HEK293 (cell line): ENCODE results near the gene MEF2C.

Source experiments
- CTCF ChIA-PET: fragments of 350-600 bp; formaldehyde crosslinking; extraction: SDS; loops from one replicate; lab custom pipeline; 2021; ENCODE audit warnings: antibody characterized with exemption; lab: Yijun Ruan, JAX
- POLR2A ChIA-PET: fragments of 300-600 bp; formaldehyde crosslinking; extraction: SDS; loops from one replicate; lab custom pipeline; 2020; ENCODE audit warnings: antibody characterized with exemption, inconsistent platforms; lab: Yijun Ruan, JAX
- H3K27ac ChIP-seq: fragments of 200-500 bp; sonication (Bioruptor generic); 2 replicates; pipeline ENCODE4 v1.5.1; 2014; ENCODE audit warnings: low read depth, low read length, control low read depth, inconsistent platforms; ENCODE audit errors: extremely low read depth
- H3K36me3 ChIP-seq, 2 experiments: fragments of 200-500 bp in 1 of 2; sonication (Bioruptor generic) in 1 of 2; 1 replicate in 1 of 2; 2 replicates in 1 of 2; pipeline ENCODE4 v1.5.1; 2014 to 2017; ENCODE audit warnings: inconsistent platforms in 2 of 2, low read length in 2 of 2; ENCODE audit not compliant: control insufficient read depth in 2 of 2, insufficient read depth in 1 of 2
- H3K4me1 ChIP-seq: fragments of 200-500 bp; sonication (Bioruptor generic); 2 replicates; pipeline ENCODE4 v1.5.1; 2014; ENCODE audit warnings: mild to moderate bottlenecking, low read length, inconsistent platforms; ENCODE audit not compliant: control insufficient read depth, insufficient read depth
- H3K4me3 ChIP-seq: 2 replicates; pipeline ENCODE4 v1.5.1; 2011; ENCODE audit warnings: low read depth, mild to moderate bottlenecking, control low read depth, low read length, moderate library complexity
- H3K9me3 ChIP-seq: fragments of 200-500 bp; sonication (Bioruptor generic); 2 replicates; pipeline ENCODE4 v1.5.1; 2014; ENCODE audit warnings: low read depth, low read length, inconsistent platforms; ENCODE audit not compliant: control insufficient read depth, insufficient read depth
- GLIS1 ChIP-seq: fragments of 450-650 bp; formaldehyde crosslinking; IDR thresholded peaks from 2 replicates; pipeline ENCODE4 v1.5.1; 2016; ENCODE audit warnings: missing biosample characterization, missing genetic modification characterization
- OSR2 ChIP-seq: fragments of 450-650 bp; formaldehyde crosslinking; IDR thresholded peaks from 2 replicates; pipeline ENCODE4 v1.5.1; 2016; ENCODE audit warnings: missing biosample characterization, missing genetic modification characterization
- PRDM1 ChIP-seq: fragments of 450-650 bp; formaldehyde crosslinking; IDR thresholded peaks from 2 replicates; pipeline ENCODE4; 2016; ENCODE audit warnings: missing biosample characterization, missing genetic modification characterization
- YY2 ChIP-seq: fragments of 450-650 bp; formaldehyde crosslinking; IDR thresholded peaks from 2 replicates; pipeline ENCODE4 v1.5.1; 2016; ENCODE audit warnings: missing biosample characterization, missing genetic modification characterization
- ZNF214 ChIP-seq: fragments of 450-650 bp; formaldehyde crosslinking; IDR thresholded peaks from 2 replicates; pipeline ENCODE4 v1.5.1; 2017; ENCODE audit warnings: missing biosample characterization, mild to moderate bottlenecking, missing genetic modification characterization, borderline replicate concordance
- ZNF366 ChIP-seq: fragments of 450-650 bp; formaldehyde crosslinking; conservative IDR thresholded peaks from 2 replicates; pipeline ENCODE4 v1.5.1; 2016; ENCODE audit warnings: missing biosample characterization, missing genetic modification characterization
- ZNF404 ChIP-seq: fragments of 450-650 bp; formaldehyde crosslinking; IDR thresholded peaks from 2 replicates; pipeline ENCODE4 v1.5.1; 2017; ENCODE audit warnings: missing biosample characterization, missing genetic modification characterization
- ZNF555 ChIP-seq: fragments of 450-650 bp; formaldehyde crosslinking; conservative IDR thresholded peaks from 2 replicates; pipeline ENCODE4 v1.5.1; 2017; ENCODE audit warnings: missing biosample characterization, mild to moderate bottlenecking, missing genetic modification characterization, inconsistent platforms
- ZNF629 ChIP-seq: fragments of 450-650 bp; formaldehyde crosslinking; IDR thresholded peaks from 2 replicates; pipeline ENCODE4 v1.5.1; 2017; ENCODE audit warnings: missing biosample characterization, missing genetic modification characterization
- ZNF658 ChIP-seq: fragments of 450-650 bp; formaldehyde crosslinking; IDR thresholded peaks from 2 replicates; pipeline ENCODE4; 2016; ENCODE audit warnings: missing biosample characterization, missing genetic modification characterization
- ZNF660 ChIP-seq: fragments of 450-650 bp; IDR thresholded peaks from 2 replicates; pipeline ENCODE4 v1.5.1; 2018; ENCODE audit warnings: missing biosample characterization, mild to moderate bottlenecking, missing genetic modification characterization
- ZNF76 ChIP-seq: fragments of 450-650 bp; formaldehyde crosslinking; IDR thresholded peaks from 2 replicates; pipeline ENCODE4; 2016; ENCODE audit warnings: low read depth, missing biosample characterization, missing genetic modification characterization, borderline replicate concordance
- ZNF777 ChIP-seq: fragments of 450-650 bp; formaldehyde crosslinking; IDR thresholded peaks from 2 replicates; pipeline ENCODE4 v1.5.1; 2017; ENCODE audit warnings: missing biosample characterization, missing genetic modification characterization, borderline replicate concordance
- ZXDB ChIP-seq: fragments of 450-650 bp; formaldehyde crosslinking; IDR thresholded peaks from 2 replicates; pipeline ENCODE4 v1.5.1; 2016; ENCODE audit warnings: missing biosample characterization, missing genetic modification characterization
- TF ChIP-seq, protein P1 (sequence below): fragments of 450-650 bp; formaldehyde crosslinking; IDR thresholded peaks from 2 replicates; pipeline ENCODE4 v1.5.1; 2016; ENCODE audit warnings: missing biosample characterization, missing genetic modification characterization
- TF ChIP-seq, protein P2 (sequence below): fragments of 450-650 bp; formaldehyde crosslinking; IDR thresholded peaks from 2 replicates; pipeline ENCODE4 v1.5.1; 2016; ENCODE audit warnings: missing biosample characterization, missing genetic modification characterization, borderline replicate concordance
- TF ChIP-seq, protein P3 (sequence below): fragments of 450-650 bp; formaldehyde crosslinking; IDR thresholded peaks from 2 replicates; pipeline ENCODE4 v1.5.1; 2016; ENCODE audit warnings: missing biosample characterization, missing genetic modification characterization
- TF ChIP-seq, protein P4 (sequence below): fragments of 450-650 bp; formaldehyde crosslinking; IDR thresholded peaks from 2 replicates; pipeline ENCODE4 v1.5.1; 2016; ENCODE audit warnings: missing biosample characterization, missing genetic modification characterization
- TF ChIP-seq, protein P5 (sequence below): fragments of 450-650 bp; formaldehyde crosslinking; IDR thresholded peaks from 2 replicates; pipeline ENCODE4 v1.5.1; 2017; ENCODE audit warnings: missing biosample characterization, mild to moderate bottlenecking, missing genetic modification characterization, moderate library complexity
- TF ChIP-seq, protein P6 (sequence below): fragments of 450-650 bp; formaldehyde crosslinking; IDR thresholded peaks from 2 replicates; pipeline ENCODE4 v1.5.1; 2016; ENCODE audit warnings: missing biosample characterization, missing genetic modification characterization
- TF ChIP-seq, protein P7 (sequence below): fragments of 450-650 bp; formaldehyde crosslinking; IDR thresholded peaks from 2 replicates; pipeline ENCODE4 v1.5.1; 2016; ENCODE audit warnings: missing biosample characterization, missing genetic modification characterization

Gene MEF2C

DNA sequence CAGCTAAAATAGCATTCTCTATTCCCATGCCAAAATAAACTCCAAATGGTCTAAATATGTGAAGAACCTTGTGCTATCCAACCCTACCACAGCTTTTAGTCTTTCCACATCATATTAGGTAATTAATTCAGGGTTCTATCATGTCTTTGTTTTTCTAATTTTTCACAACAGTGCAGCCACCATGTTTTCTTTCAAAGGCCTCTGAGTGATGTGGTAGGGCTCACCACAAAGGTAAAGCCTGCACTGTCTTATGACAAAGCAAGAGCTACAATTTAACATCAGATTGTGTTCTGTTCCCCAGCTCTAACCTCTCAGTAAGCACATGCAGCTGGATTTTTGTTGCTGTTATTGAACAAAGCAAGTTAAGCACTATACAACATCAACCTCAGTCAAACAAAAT is 52.4 kb downstream of the MEF2C start:
- CTCF ChIA-PET: interaction anchor here (0.6 to 3.2 kb wide), 2 partner anchors 10 to 40 kb away, joined by 3 to 13 read pairs; no protein-coding TSS in a partner anchor
- no peak overlapping the region for H3K27ac ChIP-seq
- no peak overlapping the region for H3K4me3 ChIP-seq
- H3K9me3 ChIP-seq: no peaks in the 10 kb centered on the region
- TF ChIP-seq ZNF658 (no peak), ZNF555 (no peak), ZNF214 (no peak)
- TF ChIP-seq, all 188 proteins: peak for 0
- POLR2A ChIA-PET: no interaction called here
- H3K36me3 ChIP-seq: no peaks in the 10 kb centered on the region
- H3K4me1 ChIP-seq: peaks cover 25% of the 10 kb centered on the region

DNA sequence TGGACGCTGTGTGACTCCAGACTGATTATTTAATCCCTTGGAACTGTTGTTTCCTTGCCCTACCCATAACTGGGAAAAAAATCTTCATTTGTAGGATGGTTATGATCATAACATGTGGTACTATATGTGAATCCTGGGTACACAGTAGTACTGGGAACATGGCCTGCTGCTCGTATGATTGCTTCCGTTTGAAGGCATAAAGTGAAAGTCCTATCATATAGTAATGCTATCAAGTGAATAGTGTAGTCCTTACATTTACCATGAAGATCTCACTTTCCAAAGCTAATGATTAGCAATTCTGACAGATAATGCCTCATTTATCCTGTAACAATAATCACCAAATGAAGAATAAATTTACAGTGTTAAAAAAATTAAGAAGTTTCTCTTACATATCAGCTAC is 53.2 kb downstream of the MEF2C start:
- TF ChIP-seq ZNF404 (tag by site-specific recombination) (no peak), GLIS1 (no peak), OSR2 (tag by site-specific recombination) (no peak), ZNF76 (tag by site-specific recombination) (no peak), ZNF629 (tag by site-specific recombination) (no peak), ZNF777 (no peak)
- TF ChIP-seq, protein P1, sequence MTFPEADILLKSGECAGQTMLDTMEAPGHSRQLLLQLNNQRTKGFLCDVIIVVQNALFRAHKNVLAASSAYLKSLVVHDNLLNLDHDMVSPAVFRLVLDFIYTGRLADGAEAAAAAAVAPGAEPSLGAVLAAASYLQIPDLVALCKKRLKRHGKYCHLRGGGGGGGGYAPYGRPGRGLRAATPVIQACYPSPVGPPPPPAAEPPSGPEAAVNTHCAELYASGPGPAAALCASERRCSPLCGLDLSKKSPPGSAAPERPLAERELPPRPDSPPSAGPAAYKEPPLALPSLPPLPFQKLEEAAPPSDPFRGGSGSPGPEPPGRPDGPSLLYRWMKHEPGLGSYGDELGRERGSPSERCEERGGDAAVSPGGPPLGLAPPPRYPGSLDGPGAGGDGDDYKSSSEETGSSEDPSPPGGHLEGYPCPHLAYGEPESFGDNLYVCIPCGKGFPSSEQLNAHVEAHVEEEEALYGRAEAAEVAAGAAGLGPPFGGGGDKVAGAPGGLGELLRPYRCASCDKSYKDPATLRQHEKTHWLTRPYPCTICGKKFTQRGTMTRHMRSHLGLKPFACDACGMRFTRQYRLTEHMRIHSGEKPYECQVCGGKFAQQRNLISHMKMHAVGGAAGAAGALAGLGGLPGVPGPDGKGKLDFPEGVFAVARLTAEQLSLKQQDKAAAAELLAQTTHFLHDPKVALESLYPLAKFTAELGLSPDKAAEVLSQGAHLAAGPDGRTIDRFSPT (tag by site-specific recombination): no peak
- Histone ChIP-seq H3K4me1 (peaks cover 33% of the 10 kb centered on the region), H3K27ac (no peak overlapping the region), H3K4me3 (no peak overlapping the region), H3K9me3 (no peaks in the 10 kb centered on the region), H3K36me3 (no peaks in the 10 kb centered on the region)
- ChIA-PET CTCF (interaction anchor here (0.6 to 3.2 kb wide), 4 partner anchors 9 to 1156 kb away, joined by 3 to 13 read pairs (median 6); no protein-coding TSS in a partner anchor), POLR2A (no interaction called here)

DNA sequence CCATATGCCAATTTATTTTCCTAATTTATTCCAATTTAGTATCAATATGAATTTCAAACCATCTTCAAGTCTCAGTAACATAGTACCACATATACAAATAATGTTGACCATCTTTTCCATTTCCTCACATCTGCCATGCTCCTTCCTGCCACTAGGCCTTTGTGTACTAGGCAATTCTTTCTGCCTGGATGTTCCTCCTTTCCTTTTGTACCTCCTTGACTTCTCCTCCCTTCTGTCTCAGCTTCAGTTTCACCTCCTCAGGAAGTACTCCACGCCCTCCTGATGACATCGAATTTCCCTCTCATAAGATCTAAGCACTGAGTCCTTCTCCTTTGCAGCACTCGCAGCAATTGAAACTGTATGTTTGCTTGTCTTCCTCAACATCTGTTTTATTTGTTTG is 53.9 kb downstream of the MEF2C start:
- Histone ChIP-seq H3K4me1 (peaks cover 38% of the 10 kb centered on the region), H3K9me3 (no peaks in the 10 kb centered on the region), H3K36me3 (no peaks in the 10 kb centered on the region), H3K27ac (no peak overlapping the region), H3K4me3 (no peak overlapping the region)
- ChIA-PET POLR2A (no interaction called here), CTCF (interaction anchor here (0.6 to 3.2 kb wide), 5 partner anchors 9 to 1157 kb away, joined by 3 to 13 read pairs (median 4); no protein-coding TSS in a partner anchor)
- no peak for TF ChIP-seq YY2 (tag by site-specific recombination)
- no peak for TF ChIP-seq ZXDB (tag by site-specific recombination)
- TF ChIP-seq, protein P2, sequence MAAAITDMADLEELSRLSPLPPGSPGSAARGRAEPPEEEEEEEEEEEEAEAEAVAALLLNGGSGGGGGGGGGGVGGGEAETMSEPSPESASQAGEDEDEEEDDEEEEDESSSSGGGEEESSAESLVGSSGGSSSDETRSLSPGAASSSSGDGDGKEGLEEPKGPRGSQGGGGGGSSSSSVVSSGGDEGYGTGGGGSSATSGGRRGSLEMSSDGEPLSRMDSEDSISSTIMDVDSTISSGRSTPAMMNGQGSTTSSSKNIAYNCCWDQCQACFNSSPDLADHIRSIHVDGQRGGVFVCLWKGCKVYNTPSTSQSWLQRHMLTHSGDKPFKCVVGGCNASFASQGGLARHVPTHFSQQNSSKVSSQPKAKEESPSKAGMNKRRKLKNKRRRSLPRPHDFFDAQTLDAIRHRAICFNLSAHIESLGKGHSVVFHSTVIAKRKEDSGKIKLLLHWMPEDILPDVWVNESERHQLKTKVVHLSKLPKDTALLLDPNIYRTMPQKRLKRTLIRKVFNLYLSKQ (tag by site-specific recombination): no peak
- TF ChIP-seq, protein P3, sequence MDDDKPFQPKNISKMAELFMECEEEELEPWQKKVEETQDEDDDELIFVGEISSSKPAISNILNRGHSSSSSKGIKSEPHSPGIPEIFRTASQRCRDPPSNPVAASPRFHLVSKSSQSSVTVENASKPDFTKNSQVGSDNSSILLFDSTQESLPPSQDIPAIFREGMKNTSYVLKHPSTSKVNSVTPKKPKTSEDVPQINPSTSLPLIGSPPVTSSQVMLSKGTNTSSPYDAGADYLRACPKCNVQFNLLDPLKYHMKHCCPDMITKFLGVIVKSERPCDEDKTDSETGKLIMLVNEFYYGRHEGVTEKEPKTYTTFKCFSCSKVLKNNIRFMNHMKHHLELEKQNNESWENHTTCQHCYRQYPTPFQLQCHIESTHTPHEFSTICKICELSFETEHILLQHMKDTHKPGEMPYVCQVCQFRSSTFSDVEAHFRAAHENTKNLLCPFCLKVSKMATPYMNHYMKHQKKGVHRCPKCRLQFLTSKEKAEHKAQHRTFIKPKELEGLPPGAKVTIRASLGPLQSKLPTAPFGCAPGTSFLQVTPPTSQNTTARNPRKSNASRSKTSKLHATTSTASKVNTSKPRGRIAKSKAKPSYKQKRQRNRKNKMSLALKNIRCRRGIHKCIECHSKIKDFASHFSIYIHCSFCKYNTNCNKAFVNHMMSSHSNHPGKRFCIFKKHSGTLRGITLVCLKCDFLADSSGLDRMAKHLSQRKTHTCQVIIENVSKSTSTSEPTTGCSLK: no peak
- TF ChIP-seq, protein P4, sequence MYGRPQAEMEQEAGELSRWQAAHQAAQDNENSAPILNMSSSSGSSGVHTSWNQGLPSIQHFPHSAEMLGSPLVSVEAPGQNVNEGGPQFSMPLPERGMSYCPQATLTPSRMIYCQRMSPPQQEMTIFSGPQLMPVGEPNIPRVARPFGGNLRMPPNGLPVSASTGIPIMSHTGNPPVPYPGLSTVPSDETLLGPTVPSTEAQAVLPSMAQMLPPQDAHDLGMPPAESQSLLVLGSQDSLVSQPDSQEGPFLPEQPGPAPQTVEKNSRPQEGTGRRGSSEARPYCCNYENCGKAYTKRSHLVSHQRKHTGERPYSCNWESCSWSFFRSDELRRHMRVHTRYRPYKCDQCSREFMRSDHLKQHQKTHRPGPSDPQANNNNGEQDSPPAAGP (tag by site-specific recombination): 0 out of 2 replicates have a peak, but pooled peaks have one; percentile 29
- TF ChIP-seq, protein P5, sequence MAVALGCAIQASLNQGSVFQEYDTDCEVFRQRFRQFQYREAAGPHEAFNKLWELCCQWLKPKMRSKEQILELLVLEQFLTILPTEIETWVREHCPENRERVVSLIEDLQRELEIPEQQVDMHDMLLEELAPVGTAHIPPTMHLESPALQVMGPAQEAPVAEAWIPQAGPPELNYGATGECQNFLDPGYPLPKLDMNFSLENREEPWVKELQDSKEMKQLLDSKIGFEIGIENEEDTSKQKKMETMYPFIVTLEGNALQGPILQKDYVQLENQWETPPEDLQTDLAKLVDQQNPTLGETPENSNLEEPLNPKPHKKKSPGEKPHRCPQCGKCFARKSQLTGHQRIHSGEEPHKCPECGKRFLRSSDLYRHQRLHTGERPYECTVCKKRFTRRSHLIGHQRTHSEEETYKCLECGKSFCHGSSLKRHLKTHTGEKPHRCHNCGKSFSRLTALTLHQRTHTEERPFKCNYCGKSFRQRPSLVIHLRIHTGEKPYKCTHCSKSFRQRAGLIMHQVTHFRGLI (tag by site-specific recombination): no peak
- TF ChIP-seq, protein P6, sequence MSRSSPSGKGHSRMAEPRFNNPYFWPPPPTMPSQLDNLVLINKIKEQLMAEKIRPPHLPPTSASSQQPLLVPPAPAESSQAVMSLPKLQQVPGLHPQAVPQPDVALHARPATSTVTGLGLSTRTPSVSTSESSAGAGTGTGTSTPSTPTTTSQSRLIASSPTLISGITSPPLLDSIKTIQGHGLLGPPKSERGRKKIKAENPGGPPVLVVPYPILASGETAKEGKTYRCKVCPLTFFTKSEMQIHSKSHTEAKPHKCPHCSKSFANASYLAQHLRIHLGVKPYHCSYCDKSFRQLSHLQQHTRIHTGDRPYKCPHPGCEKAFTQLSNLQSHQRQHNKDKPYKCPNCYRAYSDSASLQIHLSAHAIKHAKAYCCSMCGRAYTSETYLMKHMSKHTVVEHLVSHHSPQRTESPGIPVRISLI (tag by site-specific recombination): no peak
- TF ChIP-seq ZNF660 (tag by site-specific recombination): no peak
- TF ChIP-seq, protein P7, sequence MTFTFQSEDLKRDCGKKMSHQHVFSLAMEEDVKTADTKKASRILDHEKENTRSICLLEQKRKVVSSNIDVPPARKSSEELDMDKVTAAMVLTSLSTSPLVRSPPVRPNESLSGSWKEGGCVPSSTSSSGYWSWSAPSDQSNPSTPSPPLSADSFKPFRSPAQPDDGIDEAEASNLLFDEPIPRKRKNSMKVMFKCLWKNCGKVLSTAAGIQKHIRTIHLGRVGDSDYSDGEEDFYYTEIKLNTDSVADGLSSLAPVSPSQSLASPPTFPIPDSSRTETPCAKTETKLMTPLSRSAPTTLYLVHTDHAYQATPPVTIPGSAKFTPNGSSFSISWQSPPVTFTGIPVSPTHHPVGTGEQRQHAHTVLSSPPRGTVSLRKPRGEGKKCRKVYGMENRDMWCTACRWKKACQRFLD: no peak
- 0 out of 2 replicates have a peak, but pooled peaks have one; percentile 37 for TF ChIP-seq PRDM1 (tag by site-specific recombination)
- no peak for TF ChIP-seq ZNF366
